Chondrocyte (in vitro differentiated cells): ENCODE results near the gene TMEM121. TPM values are rescaled to one million over a fixed set of nuclear protein-coding genes. Genes with fewer than 3 reads are reported as not detected.

ENCODE experiments used
- DNase-seq: peaks from one replicate; pipeline ENCODE4 v3.0.0; 2021; ENCODE audit warnings: mixed read lengths, low spot score
- H3K27ac Mint-ChIP-seq: one replicate; pipeline ENCODE4 v1.8.0; 2021; ENCODE audit warnings: mild to moderate bottlenecking, moderate library complexity, mixed read lengths; ENCODE audit not compliant: unreplicated experiment
- H3K27me3 Mint-ChIP-seq: 2 replicates; pipeline ENCODE4 v1.8.0; 2021; ENCODE audit warnings: low read depth, mixed read lengths
- H3K36me3 Mint-ChIP-seq: 2 replicates; pipeline ENCODE4 v1.8.0; 2021; ENCODE audit warnings: low read depth, mixed read lengths
- H3K4me1 Mint-ChIP-seq: 2 replicates; pipeline ENCODE4 v1.8.0; 2021; ENCODE audit warnings: low read depth, mild to moderate bottlenecking, mixed read lengths
- H3K4me3 Mint-ChIP-seq: one replicate; pipeline ENCODE4 v1.8.0; 2021; ENCODE audit warnings: mild to moderate bottlenecking, moderate library complexity, mixed read lengths; ENCODE audit not compliant: unreplicated experiment
- H3K9me3 Mint-ChIP-seq: 2 replicates; pipeline ENCODE4 v1.8.0; 2021; ENCODE audit warnings: low read depth, mixed read lengths
- total RNA-seq: library from RNA; stranded (reverse); gene quantifications from 3 replicates; pipeline ENCODE4 v1.2.1, GENCODE V29; 2021
- TF ChIP-seq, protein P1 (sequence below): fragments of 200-600 bp; sonication (generic); IDR thresholded peaks from 2 replicates; pipeline ENCODE4 v1.5.0; 2021; ENCODE audit warnings: antibody characterized with exemption, mild to moderate bottlenecking, moderate library complexity

Gene TMEM121
- total RNA-seq, 1 donor from 2014 or later, result 6.0 TPM

DNA sequence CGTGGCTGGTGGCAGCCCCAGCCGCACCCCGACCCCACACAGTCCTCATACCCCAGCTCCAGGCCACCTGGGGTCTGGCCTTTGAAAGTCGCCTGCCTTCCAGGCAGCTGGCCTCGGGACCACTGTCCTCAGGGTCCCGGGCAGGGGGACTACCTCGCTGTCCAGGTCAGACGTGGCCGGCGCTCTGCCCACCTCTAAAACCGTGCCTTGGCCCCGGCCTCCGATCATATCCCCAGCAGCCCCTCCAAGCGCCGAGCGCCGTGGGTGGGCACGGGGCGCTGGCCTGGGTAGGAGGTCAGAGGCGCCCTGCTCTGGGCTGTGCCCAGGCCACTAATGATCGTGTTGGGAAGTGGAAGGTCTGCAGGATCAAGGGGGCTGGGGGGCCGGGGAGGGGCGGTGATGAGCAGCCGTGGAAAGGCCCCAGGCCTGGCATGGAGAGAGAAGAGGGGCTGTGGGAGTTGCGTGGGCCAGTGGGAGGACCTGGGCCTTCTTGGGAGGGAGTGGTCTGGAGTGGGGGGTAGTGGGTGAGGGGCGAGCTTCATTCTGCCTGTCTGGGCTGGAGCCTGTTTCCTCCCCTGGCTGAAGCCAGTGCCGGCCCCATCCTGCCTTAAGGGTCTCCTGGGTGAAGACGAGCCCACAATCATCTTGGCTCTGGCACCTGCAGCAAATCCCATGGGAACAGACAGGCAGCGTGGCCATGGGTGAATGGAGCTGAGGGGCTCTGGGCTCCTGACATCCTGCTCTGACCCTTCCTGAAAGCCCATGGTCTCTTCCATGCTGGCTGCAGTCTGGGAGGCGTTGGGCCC lies 4.9 kb downstream of the TMEM121 start:
- no peaks in the 10 kb centered on the region for H3K36me3 Mint-ChIP-seq
- no peak overlapping the region for H3K4me3 Mint-ChIP-seq
- peaks cover 4% of the 10 kb centered on the region for H3K27me3 Mint-ChIP-seq
- TF ChIP-seq, protein P1, sequence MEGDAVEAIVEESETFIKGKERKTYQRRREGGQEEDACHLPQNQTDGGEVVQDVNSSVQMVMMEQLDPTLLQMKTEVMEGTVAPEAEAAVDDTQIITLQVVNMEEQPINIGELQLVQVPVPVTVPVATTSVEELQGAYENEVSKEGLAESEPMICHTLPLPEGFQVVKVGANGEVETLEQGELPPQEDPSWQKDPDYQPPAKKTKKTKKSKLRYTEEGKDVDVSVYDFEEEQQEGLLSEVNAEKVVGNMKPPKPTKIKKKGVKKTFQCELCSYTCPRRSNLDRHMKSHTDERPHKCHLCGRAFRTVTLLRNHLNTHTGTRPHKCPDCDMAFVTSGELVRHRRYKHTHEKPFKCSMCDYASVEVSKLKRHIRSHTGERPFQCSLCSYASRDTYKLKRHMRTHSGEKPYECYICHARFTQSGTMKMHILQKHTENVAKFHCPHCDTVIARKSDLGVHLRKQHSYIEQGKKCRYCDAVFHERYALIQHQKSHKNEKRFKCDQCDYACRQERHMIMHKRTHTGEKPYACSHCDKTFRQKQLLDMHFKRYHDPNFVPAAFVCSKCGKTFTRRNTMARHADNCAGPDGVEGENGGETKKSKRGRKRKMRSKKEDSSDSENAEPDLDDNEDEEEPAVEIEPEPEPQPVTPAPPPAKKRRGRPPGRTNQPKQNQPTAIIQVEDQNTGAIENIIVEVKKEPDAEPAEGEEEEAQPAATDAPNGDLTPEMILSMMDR, result no peak
- peaks cover 5% of the 10 kb centered on the region for H3K4me1 Mint-ChIP-seq
- peak; percentile 86 for DNase-seq
- no peak overlapping the region for H3K27ac Mint-ChIP-seq
- H3K9me3 Mint-ChIP-seq, result no peaks in the 10 kb centered on the region

DNA sequence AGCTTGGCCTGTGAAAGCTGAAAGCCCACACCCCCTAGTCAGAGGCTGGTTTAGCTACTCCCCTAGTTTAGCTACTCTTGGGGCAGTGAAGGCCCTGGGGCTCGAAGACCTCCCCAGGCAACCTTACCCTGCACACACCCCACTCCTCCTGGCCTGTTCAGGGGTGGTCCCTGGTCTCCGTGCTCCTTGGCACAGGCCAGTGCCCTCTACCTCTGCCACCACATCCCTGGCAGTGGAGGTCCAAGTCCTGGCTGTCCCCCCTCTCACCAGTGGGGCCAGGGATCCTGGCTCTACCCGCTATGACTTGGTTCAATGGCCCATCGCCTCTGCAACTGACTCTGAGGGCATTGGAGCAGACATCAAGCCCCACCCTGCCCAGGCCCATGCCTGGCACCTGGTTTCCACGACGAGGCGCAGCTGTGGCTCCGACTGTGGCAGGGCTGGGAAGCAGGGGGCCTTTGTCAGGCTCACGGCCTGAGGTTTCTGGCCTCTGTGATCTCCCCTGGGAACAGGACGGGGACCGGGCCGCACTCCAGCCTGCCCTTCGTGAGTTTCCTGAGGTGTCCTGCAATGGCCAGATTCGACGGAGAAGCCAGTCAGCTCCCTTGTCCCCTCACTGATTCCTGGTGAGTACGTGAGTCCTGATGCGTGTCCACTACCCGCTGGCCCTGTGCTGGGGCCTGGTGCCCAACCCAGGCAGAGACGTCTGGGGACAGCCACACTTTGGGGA lies 5.7 kb downstream of the TMEM121 start:
- TF ChIP-seq, protein P1, result no peak
- DNase-seq, result peak; percentile 87

DNA sequence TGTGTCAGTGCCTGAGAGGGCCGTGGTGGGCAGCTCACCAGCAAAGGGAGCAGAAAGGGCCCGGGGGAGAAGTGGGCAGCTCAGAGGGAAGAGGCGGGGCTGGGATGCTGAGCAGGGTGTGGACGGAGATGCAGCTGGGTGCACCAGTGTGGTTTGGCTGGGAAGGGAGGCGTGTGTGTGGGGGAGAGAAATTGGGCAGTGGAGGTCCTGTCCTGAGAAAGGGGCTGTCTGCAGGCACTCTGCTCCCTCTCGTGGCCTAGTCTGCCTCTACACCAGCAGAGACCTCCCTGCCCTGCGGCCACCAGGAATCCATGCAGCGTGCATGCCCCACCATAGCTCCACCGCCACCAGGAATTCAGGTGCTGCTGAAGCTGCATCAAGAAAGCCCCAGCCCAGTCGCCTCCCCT lies 6.4 kb downstream of the TMEM121 start:
- no peak overlapping the region for H3K4me3 Mint-ChIP-seq
- no peaks in the 10 kb centered on the region for H3K9me3 Mint-ChIP-seq
- TF ChIP-seq, protein P1, result peak; percentile 64
- peak; percentile 86 for DNase-seq
- no peak overlapping the region for H3K27ac Mint-ChIP-seq
- no peaks in the 10 kb centered on the region for H3K4me1 Mint-ChIP-seq
- H3K36me3 Mint-ChIP-seq, result no peaks in the 10 kb centered on the region
- H3K27me3 Mint-ChIP-seq, result peaks cover 12% of the 10 kb centered on the region

More for the DNA sequence above, 5.7 kb downstream of the TMEM121 start:
- Mint-ChIP-seq H3K27me3 (peaks cover 9% of the 10 kb centered on the region), H3K27ac (no peak overlapping the region), H3K9me3 (no peaks in the 10 kb centered on the region), H3K4me3 (peak overlapping the region; percentile 19), H3K4me1 (peaks cover 5% of the 10 kb centered on the region), H3K36me3 (no peaks in the 10 kb centered on the region)

DNA sequence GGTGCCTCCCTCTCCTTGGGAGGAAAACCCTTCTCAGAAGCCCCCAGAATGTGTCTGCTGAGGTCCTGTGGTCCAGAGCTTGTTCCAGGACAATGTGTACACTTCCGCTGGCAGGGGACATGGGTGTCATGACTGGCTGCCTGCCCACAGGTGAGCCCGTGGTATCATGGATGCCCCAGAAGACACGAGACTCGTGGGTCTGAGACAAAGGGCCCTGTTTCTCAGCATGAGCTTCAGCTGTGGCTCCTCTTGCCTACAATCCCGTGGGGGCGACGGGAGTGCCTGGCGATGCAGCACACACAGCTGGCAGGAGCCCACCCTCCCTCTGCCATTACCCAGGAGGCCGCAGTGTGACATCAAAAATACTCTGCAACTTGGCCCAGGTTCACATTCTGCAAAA lies 7.0 kb downstream of the TMEM121 start:
- H3K27ac Mint-ChIP-seq, result no peak overlapping the region
- H3K36me3 Mint-ChIP-seq, result no peaks in the 10 kb centered on the region
- no peaks in the 10 kb centered on the region for H3K4me1 Mint-ChIP-seq
- peak; percentile 51 for DNase-seq
- peaks cover 12% of the 10 kb centered on the region for H3K27me3 Mint-ChIP-seq
- H3K4me3 Mint-ChIP-seq, result no peak overlapping the region
- no peaks in the 10 kb centered on the region for H3K9me3 Mint-ChIP-seq
- TF ChIP-seq, protein P1, result no peak

DNA sequence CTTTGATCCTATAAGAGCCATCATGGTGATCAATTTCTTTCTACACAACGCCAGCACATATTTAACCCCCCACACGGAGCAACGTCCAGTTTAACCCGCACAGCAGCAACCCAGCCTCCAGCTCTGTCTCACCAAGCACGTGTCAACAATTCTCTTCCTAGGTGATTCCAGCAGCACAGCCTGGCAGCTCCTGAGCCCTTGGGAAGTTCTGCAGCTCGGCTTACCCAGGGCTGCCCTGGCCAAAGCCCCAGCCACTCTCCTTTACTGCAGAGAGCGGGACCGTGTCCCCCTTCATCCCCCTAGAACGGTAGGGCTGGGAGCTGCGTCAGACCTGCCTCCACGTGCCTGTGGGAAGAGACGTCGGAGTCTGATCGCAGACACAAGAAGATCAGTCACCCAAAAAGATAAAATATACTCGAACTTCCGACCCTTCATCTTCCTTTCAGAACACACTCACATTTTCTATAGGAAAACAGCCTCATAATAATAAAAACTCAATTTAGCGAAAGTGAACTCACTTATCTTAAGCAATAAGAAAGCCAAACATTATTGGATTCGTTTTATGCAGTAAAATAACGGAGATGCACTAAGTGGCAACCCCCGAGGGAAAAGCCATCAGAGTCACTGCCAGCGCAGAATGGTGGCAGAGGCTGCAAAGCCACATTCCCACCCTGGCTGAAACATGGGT lies 7.6 kb downstream of the TMEM121 start:
- TF ChIP-seq, protein P1, result no peak
- H3K36me3 Mint-ChIP-seq, result no peaks in the 10 kb centered on the region
- no peaks in the 10 kb centered on the region for H3K9me3 Mint-ChIP-seq
- peaks cover 14% of the 10 kb centered on the region for H3K27me3 Mint-ChIP-seq
- no peak overlapping the region for H3K4me3 Mint-ChIP-seq
- no peaks in the 10 kb centered on the region for H3K4me1 Mint-ChIP-seq
- peak; percentile 54 for DNase-seq
- H3K27ac Mint-ChIP-seq, result no peak overlapping the region
